Endothelial cell of umbilical vein (primary cell): ENCODE measurements around the gene RGS6. TPM values are rescaled to one million over a fixed set of nuclear protein-coding genes. Genes with fewer than 3 reads are reported as not detected.

ENCODE experiments used
- BruUV-seq: library from RNA; stranded (reverse); fragments of 400-500 nt; replicated peaks from 2 replicates; lab custom pipeline; 2021; lab: Mats Ljungman, UMichigan
- CTCF ChIA-PET: fragments of 300-600, 350-600 bp; sonication (Branson Sonifier 250); formaldehyde crosslinking; loops from one replicate; lab custom pipeline; 2021; ENCODE audit warnings: antibody characterized with exemption, inconsistent platforms; lab: Charles Lee
- POLR2A ChIA-PET: fragments of 300-600, 350-600 bp; sonication (Branson Sonifier 250); formaldehyde crosslinking; loops from one replicate; lab custom pipeline; 2021; ENCODE audit warnings: antibody characterized with exemption, inconsistent platforms; lab: Charles Lee
- DNase-seq: peaks from one replicate; pipeline ENCODE4 v3.0.0-alpha.2; 2011; ENCODE audit warnings: low read depth, low spot score
- FAIRE-seq: peaks from 2 replicates; lab custom pipeline; 2011; peaks lifted over from hg19 to GRCh38; lab: Jason Lieb, UNC
- H2AFZ ChIP-seq: 2 replicates; pipeline ENCODE4 v1.6.0; 2012; ENCODE audit warnings: low read depth, low read length, control low read depth, inconsistent platforms
- H3K27ac ChIP-seq: 2 replicates; pipeline ENCODE4 v1.5.1; 2011; ENCODE audit warnings: low read depth, mild to moderate bottlenecking, control low read depth, low read length, moderate library complexity; ENCODE audit not compliant: insufficient read depth
- H3K27me3 ChIP-seq, 2 experiments: 2 replicates each; pipeline versions ENCODE4 v1.6.0 to v1.6.1; 2011; ENCODE audit warnings: low read length in 2 of 2, mixed read lengths in 1 of 2; ENCODE audit not compliant: control insufficient read depth in 2 of 2, insufficient read depth in 2 of 2
- H3K36me3 ChIP-seq, 2 experiments: 2 replicates in 1 of 2; 3 replicates in 1 of 2; pipeline ENCODE4 v1.5.1; 2011; ENCODE audit warnings: low read length in 2 of 2, mild to moderate bottlenecking in 1 of 2, moderate library complexity in 1 of 2; ENCODE audit not compliant: control insufficient read depth in 2 of 2, insufficient read depth in 2 of 2; ENCODE audit errors: extremely low read depth in 1 of 2
- H3K4me1 ChIP-seq: 3 replicates; pipeline ENCODE4 v1.5.1; 2011; ENCODE audit warnings: mild to moderate bottlenecking, low read length; ENCODE audit not compliant: control insufficient read depth, insufficient read depth; ENCODE audit errors: extremely low read depth
- H3K4me2 ChIP-seq: 2 replicates; pipeline ENCODE4 v1.6.1; 2011; ENCODE audit warnings: low read length, control low read depth, mixed read lengths; ENCODE audit not compliant: insufficient read depth
- H3K4me3 ChIP-seq, 3 experiments: fragments of 200-600 bp in 1 of 3; sonication (generic), shearing (Covaris generic) in 1 of 3; replicated peaks in 1 of 3; 2 replicates each; pipeline ENCODE4 v1.5.1; 2011 to 2016; ENCODE audit warnings: control low read depth in 3 of 3, low read length in 3 of 3, mild to moderate bottlenecking in 2 of 3, inconsistent platforms in 1 of 3, low read depth in 1 of 3, moderate library complexity in 1 of 3; ENCODE audit not compliant: insufficient read depth in 1 of 3
- H3K79me2 ChIP-seq: 2 replicates; pipeline ENCODE4 v1.6.0; 2012; ENCODE audit warnings: low read length, inconsistent platforms; ENCODE audit not compliant: control insufficient read depth, insufficient read depth
- H3K9ac ChIP-seq: replicated peaks from 2 replicates; pipeline ENCODE3; 2011; ENCODE audit warnings: low read length, control low read depth; ENCODE audit not compliant: insufficient read depth; ENCODE audit errors: extremely low read depth
- H3K9me1 ChIP-seq: replicated peaks from 3 replicates; pipeline ENCODE4 v1.6.0; 2011; ENCODE audit warnings: mild to moderate bottlenecking, low read length; ENCODE audit not compliant: control insufficient read depth, insufficient read depth; ENCODE audit errors: extremely low read depth
- H3K9me3 ChIP-seq: replicated peaks from 2 replicates; pipeline ENCODE4 v1.5.1; 2012; ENCODE audit warnings: low read length, inconsistent platforms; ENCODE audit not compliant: control insufficient read depth, insufficient read depth
- H4K20me1 ChIP-seq: replicated peaks from 2 replicates; pipeline ENCODE3; 2011; ENCODE audit warnings: mild to moderate bottlenecking, low read length; ENCODE audit not compliant: control insufficient read depth, insufficient read depth; ENCODE audit errors: extremely low read depth
- CTCF ChIP-seq, 2 donors: IDR thresholded peaks; 1 replicate in 1 of 2; 2 replicates in 1 of 2; pipeline ENCODE4 v1.5.1; 2011; ENCODE audit warnings: low read length in 2 of 2, mild to moderate bottlenecking in 2 of 2, moderate library complexity in 2 of 2, control low read depth in 1 of 2, inconsistent platforms in 1 of 2, low read depth in 1 of 2; ENCODE audit not compliant: insufficient read depth in 1 of 2; ENCODE audit errors: extremely low read depth in 1 of 2
- FOS ChIP-seq: IDR thresholded peaks from 2 replicates; pipeline ENCODE4 v1.6.1; 2011; ENCODE audit warnings: mild to moderate bottlenecking, low read length, moderate library complexity, borderline replicate concordance; ENCODE audit not compliant: insufficient read depth
- JUN ChIP-seq: IDR thresholded peaks from 2 replicates; pipeline ENCODE4 v1.6.1; 2011; ENCODE audit warnings: borderline replicate concordance, low read depth; ENCODE audit not compliant: insufficient read length, insufficient read depth
- MAX ChIP-seq: IDR thresholded peaks from 2 replicates; pipeline ENCODE4 v1.6.1; 2011; ENCODE audit not compliant: insufficient read depth, insufficient read length
- POLR2A ChIP-seq: IDR thresholded peaks from 2 replicates; pipeline ENCODE4 v1.6.1; 2012; ENCODE audit warnings: low read depth, mild to moderate bottlenecking, control low read depth, low read length
- POLR2AphosphoS5 ChIP-seq: IDR thresholded peaks from 2 replicates; pipeline ENCODE4 v1.6.1; 2012; ENCODE audit warnings: low read depth, mild to moderate bottlenecking, control low read depth, low read length, moderate library complexity; ENCODE audit not compliant: insufficient read depth
- dilution Hi-C: fragments of 300-500 bp; cut with MboI; formaldehyde crosslinking; loops from one replicate; pipeline ENCODE4 v1.15.0; 2019; ENCODE audit warnings: low sequenced_read_pairs; ENCODE audit not compliant: extremely low pct_ligation_motif_present
- intact Hi-C: fragments of 100-400 bp; cut with micrococcal nuclease; formaldehyde crosslinking; loops from one replicate; pipeline ENCODE4 v1.10.0; 2022
- polyA plus RNA-seq, 4 experiments: library from polyadenylated mRNA; depleted of rRNA in 3 of 4; stranded (reverse) in 3 of 4; unstranded in 1 of 4; fragments of >200 nt; gene quantifications; 2 replicates each; pipeline versions ENCODE4 v1.2.1 to v1.2.3, GENCODE V29; 2011 to 2012; ENCODE audit warnings: missing spikeins in 1 of 4
- total RNA-seq: library from RNA; stranded (reverse); gene quantifications from 2 replicates; pipeline ENCODE4 v1.2.3, GENCODE V29; 2021

Gene RGS6
- total and polyA plus RNA-seq, 2 donors (not counting 3 experiments of a cell fraction or from before 2014, with no cell fraction given): not detected

- POLR2A ChIA-PET: no interaction called here
- no peak for DNase-seq
- FAIRE-seq: no peak
- Histone ChIP-seq H3K27me3 (no peaks in the 10 kb centered on the region), H4K20me1 (no peaks in the 10 kb centered on the region), H3K9ac (no peak overlapping the region), H3K4me2 (no peak overlapping the region), H3K9me3 (no peaks in the 10 kb centered on the region), H3K79me2 (no peaks in the 10 kb centered on the region), H2AFZ (no peak overlapping the region), H3K36me3 (no peaks in the 10 kb centered on the region), H3K4me3 (no peak overlapping the region), H3K4me1 (no peaks in the 10 kb centered on the region), H3K9me1 (no peaks in the 10 kb centered on the region), H3K27ac (no peak overlapping the region)
- intact Hi-C loops (no loop called here), dilution Hi-C loops (no loop called here)
- BruUV-seq: no TSS peak
- TF ChIP-seq MAX (no peak), JUN (no peak), POLR2AphosphoS5 (no peak), FOS (no peak), CTCF (IDR thresholded peaks at IDR 0.05; ENCODE audit: extremely low read depth in 1 of 2, insufficient read depth in 1 of 2, low read depth in 1 of 2, low read length in 2 of 2) (no peak)
- CTCF ChIA-PET: no interaction called here
Measured at GRCh38 chr14:72352012-72352411, 419.8 kb downstream of the RGS6 start.

GRCh38 chr14:72366619-72367018 lies 434.4 kb downstream of the RGS6 start:
- POLR2A ChIA-PET: no interaction called here

More at GRCh38 chr14:72366619-72367018, 434.4 kb downstream of the RGS6 start:
- Histone ChIP-seq H3K9me3 (no peaks in the 10 kb centered on the region), H3K4me1 (no peaks in the 10 kb centered on the region), H3K9ac (no peak overlapping the region), H3K27ac (no peak overlapping the region), H3K4me2 (no peak overlapping the region), H3K79me2 (no peaks in the 10 kb centered on the region), H4K20me1 (no peaks in the 10 kb centered on the region), H3K27me3 (no peaks in the 10 kb centered on the region), H3K9me1 (no peaks in the 10 kb centered on the region), H2AFZ (no peak overlapping the region), H3K36me3 (no peaks in the 10 kb centered on the region), H3K4me3 (no peak overlapping the region)
- BruUV-seq: no TSS peak
- CTCF ChIA-PET: no interaction called here
- intact Hi-C loops: no loop called here
- TF ChIP-seq POLR2A (no peak), FOS (no peak), CTCF (IDR thresholded peaks at IDR 0.05; ENCODE audit: extremely low read depth in 1 of 2, insufficient read depth in 1 of 2, low read depth in 1 of 2, low read length in 2 of 2) (no peak)
- dilution Hi-C loops: no loop called here
- no peak for DNase-seq
- FAIRE-seq: no peak
